Body of pancreas (tissue), 4 donors: ENCODE data around the gene PGBD1. TPM values are rescaled to one million over a fixed set of nuclear protein-coding genes. Genes with fewer than 3 reads are reported as not detected.
A peak's percentile ranks its signal among the peaks of the same experiment; 100 is the strongest.

Experiments used
- ATAC-seq: fragments of 150-250 bp; one replicate; pipeline ENCODE4 v1.9.1; 2016
- DNase-seq, 4 donors: peaks; one replicate each; pipeline ENCODE4 v3.0.0-alpha.2; 2019
- H3K27ac ChIP-seq, 4 donors: fragments of 200-600 bp; sonication (generic); 1 replicate in 3 of 4; 2 replicates in 1 of 4; pipeline versions ENCODE4 v1.5.1 to v1.6.1; 2016 to 2019; ENCODE audit warnings: mild to moderate bottlenecking in 1 of 4, mixed read lengths in 1 of 4, moderate library complexity in 1 of 4
- H3K27me3 ChIP-seq, 2 donors: fragments of 200-600 bp; sonication (generic); one replicate each; pipeline ENCODE4 v1.6.0; 2016; ENCODE audit warnings: mild to moderate bottlenecking in 1 of 2
- H3K36me3 ChIP-seq, 2 donors: fragments of 200-600 bp; sonication (generic); replicated peaks in 1 of 2; 2 replicates each; pipeline ENCODE4 v1.5.1; 2016; ENCODE audit warnings: low read depth in 2 of 2; ENCODE audit not compliant: insufficient read depth in 1 of 2
- H3K4me1 ChIP-seq: fragments of 200-600 bp; sonication (generic); one replicate; pipeline ENCODE4 v1.6.0; 2016
- H3K4me3 ChIP-seq, 2 donors: fragments of 200-600 bp; sonication (generic); 1 replicate in 1 of 2; 2 replicates in 1 of 2; pipeline ENCODE4 v1.5.1; 2016 to 2019
- H3K9me3 ChIP-seq, 3 donors: fragments of 200-600 bp; sonication (generic); 1 replicate in 2 of 3; 2 replicates in 1 of 3; pipeline ENCODE4 v1.5.1; 2016
- POLR2A ChIP-seq, 3 donors: fragments of 450-650 bp; IDR thresholded peaks; one replicate each; pipeline ENCODE4 v1.6.1; 2016; ENCODE audit warnings: antibody characterized with exemption in 3 of 3, mild to moderate bottlenecking in 2 of 3
- WGBS, 2 donors: methylation state at CpG; one replicate each; pipeline ENCODE4 v1.1.5; 2017; 5-methylcytosine and 5-hydroxymethylcytosine counted together
- intact Hi-C: fragments of 100-400 bp; cut with DNase I; formaldehyde crosslinking; loops from one replicate; pipeline ENCODE4 v1.15.1; 2023
- total RNA-seq, 2 donors: library from RNA; depleted of rRNA; stranded (reverse); fragments of >200 nt; gene quantifications; one replicate each; pipeline ENCODE4 v1.1.0, GENCODE V29; 2016
- TF ChIP-seq, protein P1 (sequence below), 7 experiments: fragments of 450-650 bp in 4 of 7; fragments of 200-600 bp in 3 of 7; sonication (generic) in 3 of 7; IDR thresholded peaks; one replicate each; pipeline ENCODE4 v1.5.1; 2016 to 2019; ENCODE audit warnings: antibody characterized with exemption in 7 of 7

PGBD1 gene
- total RNA-seq, 2 donors from 2014 or later: 0.66 to 2.3 TPM

DNA sequence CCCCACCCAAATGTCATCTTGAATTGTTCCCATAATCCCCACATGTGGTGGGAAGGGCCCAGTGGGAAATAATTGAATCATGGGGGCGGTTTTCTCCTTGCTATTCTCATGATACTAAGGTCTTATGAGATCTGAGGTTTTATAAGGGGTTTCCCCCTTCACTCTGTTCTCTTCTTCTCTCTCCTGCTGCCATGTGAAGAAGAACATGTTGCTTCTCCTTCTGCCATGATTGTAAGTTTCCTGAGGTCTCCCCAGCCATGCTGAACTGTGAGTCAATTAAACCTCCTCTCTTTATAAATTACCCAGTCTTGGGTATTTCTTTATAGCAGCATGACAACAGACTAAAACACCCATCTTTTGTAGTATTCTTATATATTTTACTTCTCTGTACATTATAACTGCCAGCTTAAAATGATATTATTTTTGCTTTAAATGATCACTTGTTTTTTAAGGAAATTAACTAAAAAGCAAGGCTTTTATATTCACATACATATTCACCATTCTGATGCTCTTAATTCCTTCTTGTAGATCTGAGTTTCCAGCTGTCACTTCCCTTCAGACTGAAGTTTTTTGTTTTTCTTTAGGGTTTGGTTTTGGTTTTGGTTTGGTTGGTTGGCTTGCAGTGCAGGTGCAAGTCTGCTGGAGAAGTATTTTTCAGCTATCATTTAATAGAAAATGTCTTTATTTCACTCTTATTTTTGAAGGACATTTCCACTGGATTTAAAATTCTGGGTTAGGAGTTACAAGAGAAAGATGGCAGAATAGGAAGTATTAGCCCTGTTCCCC lies 59.1 kb downstream of the PGBD1 start:
- intact Hi-C loops: no loop called here
- TF ChIP-seq, protein P1, sequence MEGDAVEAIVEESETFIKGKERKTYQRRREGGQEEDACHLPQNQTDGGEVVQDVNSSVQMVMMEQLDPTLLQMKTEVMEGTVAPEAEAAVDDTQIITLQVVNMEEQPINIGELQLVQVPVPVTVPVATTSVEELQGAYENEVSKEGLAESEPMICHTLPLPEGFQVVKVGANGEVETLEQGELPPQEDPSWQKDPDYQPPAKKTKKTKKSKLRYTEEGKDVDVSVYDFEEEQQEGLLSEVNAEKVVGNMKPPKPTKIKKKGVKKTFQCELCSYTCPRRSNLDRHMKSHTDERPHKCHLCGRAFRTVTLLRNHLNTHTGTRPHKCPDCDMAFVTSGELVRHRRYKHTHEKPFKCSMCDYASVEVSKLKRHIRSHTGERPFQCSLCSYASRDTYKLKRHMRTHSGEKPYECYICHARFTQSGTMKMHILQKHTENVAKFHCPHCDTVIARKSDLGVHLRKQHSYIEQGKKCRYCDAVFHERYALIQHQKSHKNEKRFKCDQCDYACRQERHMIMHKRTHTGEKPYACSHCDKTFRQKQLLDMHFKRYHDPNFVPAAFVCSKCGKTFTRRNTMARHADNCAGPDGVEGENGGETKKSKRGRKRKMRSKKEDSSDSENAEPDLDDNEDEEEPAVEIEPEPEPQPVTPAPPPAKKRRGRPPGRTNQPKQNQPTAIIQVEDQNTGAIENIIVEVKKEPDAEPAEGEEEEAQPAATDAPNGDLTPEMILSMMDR (IDR thresholded peaks at IDR 0.05): no peak
- TF ChIP-seq POLR2A (IDR thresholded peaks at IDR 0.05): no peak
- no peak overlapping the region for H3K4me3 ChIP-seq
- 64 to 68% methylated on average over 1 of the region's 1 CpG for WGBS, 2 donors
- H3K27me3 ChIP-seq: no peaks in the 10 kb centered on the region
- ATAC-seq: no peak
- DNase-seq: no peak
- H3K36me3 ChIP-seq: no peaks in the 10 kb centered on the region
- no peak overlapping the region for H3K27ac ChIP-seq
- H3K9me3 ChIP-seq: no peaks in the 10 kb centered on the region
- H3K4me1 ChIP-seq: peaks cover 10% of the 10 kb centered on the region

GRCh38 chr6:28343898-28344677 lies 62.7 kb downstream of the PGBD1 start:
- no peak for ATAC-seq
- H3K36me3 ChIP-seq: no peaks in the 10 kb centered on the region
- TF ChIP-seq, protein P1 (IDR thresholded peaks at IDR 0.05): no peak
- TF ChIP-seq POLR2A (IDR thresholded peaks at IDR 0.05): no peak

DNA sequence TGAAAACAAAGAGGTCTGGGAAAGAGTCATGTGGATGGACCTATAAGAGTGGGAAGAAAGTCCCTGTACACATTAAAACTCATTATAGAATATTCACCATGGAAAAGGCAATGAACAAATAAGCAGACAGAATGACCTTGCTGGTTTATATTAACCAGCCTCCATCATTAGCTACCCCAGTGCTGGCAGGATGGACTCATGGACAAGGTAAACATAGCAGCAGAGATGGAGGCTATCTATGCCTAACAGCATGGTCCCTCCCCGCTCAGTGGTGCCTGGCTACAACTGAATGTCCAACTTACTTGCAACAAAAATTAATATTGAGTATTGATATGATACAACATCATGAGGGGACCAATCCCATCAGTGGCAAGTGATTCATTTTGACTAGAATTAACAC lies 63.8 kb downstream of the PGBD1 start:
- ATAC-seq (no peak), DNase-seq (no peak)
- no peak for TF ChIP-seq POLR2A (IDR thresholded peaks at IDR 0.05)
- H3K9me3 ChIP-seq: no peaks in the 10 kb centered on the region
- H3K36me3 ChIP-seq: no peaks in the 10 kb centered on the region
- intact Hi-C loops: no loop called here
- 59 to 73% methylated on average over 1 of the region's 1 CpG for WGBS, 2 donors
- H3K4me3 ChIP-seq: no peak overlapping the region
- peaks cover under 1% of the 10 kb centered on the region for H3K4me1 ChIP-seq
- H3K27ac ChIP-seq: no peak overlapping the region
- H3K27me3 ChIP-seq: no peaks in the 10 kb centered on the region

More at GRCh38 chr6:28343898-28344677, 62.7 kb downstream of the PGBD1 start:
- Histone ChIP-seq H3K4me1 (no peaks in the 10 kb centered on the region), H3K4me3 (no peak overlapping the region), H3K9me3 (no peaks in the 10 kb centered on the region), H3K27ac (no peak overlapping the region), H3K27me3 (no peaks in the 10 kb centered on the region)
- no peak for DNase-seq
- WGBS, 2 donors: 27 to 43% methylated on average over 1 of the region's 1 CpG
- intact Hi-C loops: no loop called here

DNA sequence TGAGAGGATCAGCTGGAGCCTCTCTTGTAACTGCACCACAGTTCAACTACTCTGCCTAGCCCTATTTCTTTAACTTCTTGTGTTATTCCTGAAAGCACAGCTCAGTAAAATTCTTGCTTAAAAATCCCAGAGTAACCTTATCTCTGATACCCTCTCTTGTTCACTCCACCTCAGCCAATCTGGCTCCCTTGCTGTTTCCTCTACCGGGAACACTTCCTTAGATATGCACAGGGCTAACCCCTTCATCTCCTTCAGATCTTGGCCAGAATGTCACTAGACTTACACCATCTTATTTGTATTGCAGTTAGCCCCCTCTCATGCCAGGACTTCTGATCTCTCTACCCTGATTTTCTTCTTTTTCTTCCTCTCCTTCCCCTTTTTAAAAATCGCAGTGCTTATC lies 65.7 kb downstream of the PGBD1 start:
- peaks cover 15% of the 10 kb centered on the region for H3K4me1 ChIP-seq
- H3K9me3 ChIP-seq: no peaks in the 10 kb centered on the region
- H3K27me3 ChIP-seq: no peaks in the 10 kb centered on the region
- no peak overlapping the region for H3K4me3 ChIP-seq
- TF ChIP-seq, protein P1 (IDR thresholded peaks at IDR 0.05): no peak
- TF ChIP-seq POLR2A (IDR thresholded peaks at IDR 0.05): no peak
- intact Hi-C loops: no loop called here
- WGBS, 2 donors: 5 to 8% methylated on average over 2 of the region's 2 CpGs
- ATAC-seq: no peak
- no peaks in the 10 kb centered on the region for H3K36me3 ChIP-seq
- no peak for DNase-seq
- H3K27ac ChIP-seq: no peak overlapping the region

DNA sequence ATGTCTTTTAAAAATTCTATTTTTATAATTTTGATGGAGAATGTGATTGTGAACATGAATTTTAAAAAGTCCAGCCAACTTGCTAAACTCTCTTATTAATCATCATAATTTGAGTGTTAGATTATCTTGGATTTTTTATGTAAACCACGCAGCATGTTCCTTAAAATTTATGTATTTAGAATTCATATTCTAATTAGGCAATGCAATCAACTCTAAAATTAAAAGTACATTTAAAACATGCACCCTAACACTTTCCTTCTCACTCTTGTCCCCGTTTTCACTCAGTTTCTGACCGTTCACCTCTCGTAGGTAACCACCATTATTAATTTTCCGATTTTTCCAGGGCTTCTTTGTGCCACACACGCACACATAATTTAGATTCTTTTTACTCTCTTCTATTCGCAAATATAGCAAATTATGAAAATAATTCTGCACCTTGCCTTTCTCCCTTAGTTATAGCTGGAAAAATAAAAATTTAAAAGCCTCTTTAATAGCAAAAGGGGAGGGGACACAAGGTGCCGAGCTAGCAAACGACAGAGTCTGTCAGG lies 68.0 kb downstream of the PGBD1 start:
- Histone ChIP-seq H3K4me1 (peaks cover 23% of the 10 kb centered on the region), H3K9me3 (no peaks in the 10 kb centered on the region), H3K36me3 (no peaks in the 10 kb centered on the region), H3K4me3 (peak overlapping the region; percentile 76), H3K27me3 (no peaks in the 10 kb centered on the region), H3K27ac (peak overlapping the region in 3 of 4 donors; percentile 40 to 79 (median 72))
- 0 to 1% methylated on average over 9 of the region's 9 CpGs for WGBS, 2 donors
- ATAC-seq (peak; percentile 4), DNase-seq (no peak)
- intact Hi-C loops: no loop called here
- no peak for TF ChIP-seq POLR2A (IDR thresholded peaks at IDR 0.05)
- TF ChIP-seq, protein P1 (IDR thresholded peaks at IDR 0.05): no peak
